SH-SY5Y (cell line): ENCODE data around the gene DENND1B.

Experiments used
- GATA2 ChIP-seq: IDR thresholded peaks from 2 replicates; pipeline ENCODE4 v1.6.1; 2011; ENCODE audit warnings: mild to moderate bottlenecking, low read depth, low read length
- GATA3 ChIP-seq: IDR thresholded peaks from 2 replicates; pipeline ENCODE4 v1.6.1; 2011; ENCODE audit warnings: low read depth, mild to moderate bottlenecking, low read length, moderate library complexity

GRCh38 chr1:197663162-197663953 is 111.9 kb downstream of the DENND1B start:
- no peak for TF ChIP-seq GATA3
- no peak for TF ChIP-seq GATA2
